DLD1 (cell line): ENCODE results near the gene VASP.

Source experiments
- in situ Hi-C: cut with HindIII; loops from 2 replicates; pipeline ENCODE4 v1.10.0; 2017; ENCODE audit warnings: low sequenced_read_pairs

The VASP gene

GRCh38 chr19:45514376-45515051 lies 7.2 kb downstream of the VASP start:
- in situ Hi-C loops, result no loop called here

GRCh38 chr19:45515081-45515624 lies 7.9 kb downstream of the VASP start:
- in situ Hi-C loops, result no loop called here

GRCh38 chr19:45515807-45516401 lies 8.6 kb downstream of the VASP start:
- in situ Hi-C loops, result no loop called here

- in situ Hi-C loops, result no loop called here
Measured at GRCh38 chr19:45517238-45517637, 10.0 kb downstream of the VASP start.

- in situ Hi-C loops, result no loop called here
Measured at GRCh38 chr19:45517641-45518468, 10.6 kb downstream of the VASP start.

- in situ Hi-C loops, result no loop called here
Measured at GRCh38 chr19:45518469-45518826, 11.2 kb downstream of the VASP start.

- in situ Hi-C loops, result no loop called here
Measured at GRCh38 chr19:45522010-45522941, 15.0 kb downstream of the VASP start.

GRCh38 chr19:45523642-45524256 lies 16.5 kb downstream of the VASP start:
- in situ Hi-C loops, result no loop called here

GRCh38 chr19:45524575-45525129 lies 17.4 kb downstream of the VASP start:
- in situ Hi-C loops, result no loop called here

- in situ Hi-C loops, result no loop called here
Measured at GRCh38 chr19:45526143-45526542, 18.9 kb downstream of the VASP start.

- in situ Hi-C loops, result no loop called here
Measured at GRCh38 chr19:45526971-45527370, 19.7 kb downstream of the VASP start.

- in situ Hi-C loops, result no loop called here
Measured at GRCh38 chr19:45527731-45528130, 20.5 kb downstream of the VASP start.

GRCh38 chr19:45528149-45528743 lies 21.0 kb downstream of the VASP start:
- in situ Hi-C loops, result no loop called here

GRCh38 chr19:45528744-45529419 lies 21.6 kb downstream of the VASP start:
- in situ Hi-C loops, result no loop called here

GRCh38 chr19:45529420-45529785 lies 22.1 kb downstream of the VASP start:
- in situ Hi-C loops, result no loop called here

GRCh38 chr19:45531349-45531748 lies 24.1 kb downstream of the VASP start:
- in situ Hi-C loops, result no loop called here

- in situ Hi-C loops, result no loop called here
Measured at GRCh38 chr19:45539459-45539858, 32.2 kb downstream of the VASP start.

GRCh38 chr19:45542234-45542668 lies 35.0 kb downstream of the VASP start:
- in situ Hi-C loops, result no loop called here

- in situ Hi-C loops, result no loop called here
Measured at GRCh38 chr19:45547211-45547770, 40.0 kb downstream of the VASP start.
